ENCODE data around the gene KCNN2.
A peak's percentile ranks its signal among the peaks of the same experiment; 100 is the strongest.
"Not testable (repeated sequence)": the region's sequence is repeated elsewhere in the genome, so short reads cannot be mapped to it uniquely, and the experiment has no call there.

KCNN2 gene

DNA sequence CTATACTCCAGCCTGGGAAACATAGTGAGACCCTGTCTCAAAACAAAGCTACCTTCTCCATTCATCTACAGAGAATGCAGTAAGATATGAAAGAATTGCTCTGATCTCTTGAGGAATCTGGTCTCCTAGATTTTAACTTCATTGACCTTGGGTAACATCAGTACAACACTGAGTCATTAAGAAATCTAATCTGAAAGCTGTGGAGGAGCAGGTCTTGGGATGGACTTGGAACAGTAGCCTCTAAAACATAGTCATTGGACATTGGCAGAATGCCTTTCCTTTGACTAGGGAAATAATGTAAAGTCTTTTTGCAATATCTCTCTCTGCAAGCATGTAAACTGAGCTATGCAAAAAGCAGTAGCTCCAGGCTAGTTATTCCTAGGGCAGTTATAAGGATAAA lies 58.1 kb downstream of the KCNN2 start:
- DNase-seq (ENCODE audit: low spot score) = no peak

- DNase-seq (ENCODE audit: low spot score) = no peak
Observed at GRCh38 chr5:114427204-114427603, 65.3 kb downstream of the KCNN2 start.

DNA sequence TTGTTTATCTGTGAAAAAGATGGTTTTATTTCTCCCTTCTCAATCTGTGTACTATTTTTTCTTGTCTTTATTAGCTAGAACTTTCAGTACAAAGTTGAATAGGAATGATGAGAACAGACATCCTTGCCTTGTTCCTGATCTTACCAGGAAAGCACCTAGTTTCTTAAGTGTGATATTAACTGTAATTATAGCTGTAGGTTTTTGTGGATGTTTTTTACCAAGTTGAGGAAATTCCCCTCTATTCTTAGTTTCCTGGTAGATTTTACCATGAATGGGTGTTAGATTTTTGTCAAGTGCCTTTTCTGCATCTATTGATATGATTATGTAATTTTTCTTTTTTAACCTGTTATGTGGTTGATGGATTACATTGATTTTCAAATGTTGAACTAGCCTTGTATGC lies 68.7 kb downstream of the KCNN2 start:
- DNase-seq (ENCODE audit: low spot score) = no peak

DNA sequence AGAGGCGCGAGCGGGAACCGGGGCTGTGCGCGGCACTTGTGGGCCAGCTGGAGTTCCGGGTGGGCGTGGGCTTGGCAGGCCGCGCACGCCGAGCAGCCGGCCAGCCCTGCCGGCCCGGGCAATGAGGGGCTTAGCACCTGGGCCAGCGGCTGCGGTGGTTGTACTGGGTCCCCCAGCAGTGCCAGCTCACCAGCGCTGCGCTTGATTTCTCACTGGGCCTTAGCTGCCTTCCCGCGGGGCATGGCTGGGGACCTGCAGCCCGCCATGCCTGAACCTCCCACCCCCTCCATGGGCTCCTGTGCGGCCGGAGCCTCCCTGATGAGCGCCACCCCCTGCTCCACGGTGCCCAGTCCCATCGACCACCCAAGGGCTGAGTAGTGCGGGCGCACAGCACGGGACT lies 70.8 kb downstream of the KCNN2 start:
- DNase-seq (ENCODE audit: low spot score) = not testable (repeated sequence)

GRCh38 chr5:114434396-114435219 lies 72.7 kb downstream of the KCNN2 start:
- no peak for DNase-seq (ENCODE audit: low spot score)

GRCh38 chr5:114435220-114435481 lies 73.3 kb downstream of the KCNN2 start:
- no peak for DNase-seq (ENCODE audit: low spot score)

DNA sequence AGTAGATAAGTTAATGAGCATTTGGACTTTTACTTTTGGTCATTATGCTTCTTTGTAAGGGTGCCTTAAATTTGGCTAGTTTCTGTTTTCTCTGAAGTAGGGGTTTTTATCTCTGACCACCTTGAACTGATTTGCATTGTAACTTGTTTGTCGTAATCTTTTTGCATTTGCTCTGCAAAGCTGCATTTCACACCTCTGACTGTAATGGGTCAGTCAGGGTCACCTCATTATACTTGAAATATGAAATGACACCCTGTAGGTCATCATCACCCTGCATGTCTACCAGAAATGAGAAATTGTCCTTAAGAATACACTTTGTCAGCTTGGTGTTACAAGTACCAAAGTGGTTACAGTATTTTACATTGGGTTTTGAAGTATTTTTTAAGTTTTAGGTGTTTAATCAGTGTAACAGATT lies 74.0 kb downstream of the KCNN2 start:
- no peak for DNase-seq (ENCODE audit: low spot score)

GRCh38 chr5:114437936-114438335 lies 76.1 kb downstream of the KCNN2 start:
- DNase-seq (ENCODE audit: low spot score) = no peak

GRCh38 chr5:114438471-114438870 lies 76.6 kb downstream of the KCNN2 start:
- no peak for DNase-seq (ENCODE audit: low spot score)

DNA sequence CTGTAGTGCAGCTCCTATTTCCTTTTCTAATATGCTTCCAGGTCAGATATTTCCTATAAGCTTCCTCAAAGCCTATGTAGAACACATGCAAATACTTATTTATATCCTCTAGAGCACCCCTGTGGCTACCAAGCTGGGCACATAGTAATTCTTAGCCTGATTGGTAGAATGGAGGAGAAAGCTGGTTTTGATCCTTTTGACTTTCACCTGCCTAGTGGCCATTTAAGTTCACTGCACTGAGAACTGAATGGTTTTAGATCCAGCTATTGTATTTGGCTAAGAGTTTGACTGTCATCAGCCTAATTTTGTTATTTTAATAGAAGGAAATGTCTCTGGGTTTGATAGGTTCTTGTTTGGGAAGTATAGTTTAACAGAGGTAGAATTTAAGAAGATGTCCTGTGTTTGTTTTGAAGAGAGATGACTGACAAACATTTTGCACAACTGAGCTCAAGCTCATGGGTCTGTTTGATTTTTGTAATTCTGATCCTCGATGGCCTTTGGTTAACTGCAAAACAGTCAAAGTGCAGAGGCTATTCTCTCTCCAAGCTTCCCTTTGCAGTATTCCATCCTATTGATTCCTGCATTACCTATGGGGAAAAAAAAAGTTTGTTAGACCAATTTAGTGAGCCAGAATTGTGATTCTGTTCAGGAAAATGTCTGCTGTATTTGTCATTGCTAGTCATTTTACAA lies 85.4 kb downstream of the KCNN2 start:
- DNase-seq (ENCODE audit: low spot score) = no peak

DNA sequence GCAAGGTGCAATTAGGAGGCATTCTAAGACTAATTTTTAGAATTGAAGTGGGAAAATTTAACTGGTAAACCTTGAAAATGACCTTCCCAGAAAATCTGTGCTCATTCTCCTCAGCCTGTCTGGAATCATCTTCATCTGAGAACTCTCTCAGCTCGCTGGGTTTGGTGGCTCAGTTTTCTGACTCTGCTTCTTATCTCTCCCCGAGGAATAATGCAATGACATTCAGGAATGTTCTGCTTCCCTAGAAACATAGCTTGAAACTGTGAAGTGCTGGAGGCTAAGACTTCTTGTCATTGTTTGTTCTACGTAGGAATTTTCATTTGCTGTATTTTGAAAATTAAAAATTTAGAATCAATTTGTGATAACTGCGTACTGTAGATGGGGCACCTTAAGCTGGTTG lies 86.6 kb downstream of the KCNN2 start:
- no peak for DNase-seq (ENCODE audit: low spot score)

DNA sequence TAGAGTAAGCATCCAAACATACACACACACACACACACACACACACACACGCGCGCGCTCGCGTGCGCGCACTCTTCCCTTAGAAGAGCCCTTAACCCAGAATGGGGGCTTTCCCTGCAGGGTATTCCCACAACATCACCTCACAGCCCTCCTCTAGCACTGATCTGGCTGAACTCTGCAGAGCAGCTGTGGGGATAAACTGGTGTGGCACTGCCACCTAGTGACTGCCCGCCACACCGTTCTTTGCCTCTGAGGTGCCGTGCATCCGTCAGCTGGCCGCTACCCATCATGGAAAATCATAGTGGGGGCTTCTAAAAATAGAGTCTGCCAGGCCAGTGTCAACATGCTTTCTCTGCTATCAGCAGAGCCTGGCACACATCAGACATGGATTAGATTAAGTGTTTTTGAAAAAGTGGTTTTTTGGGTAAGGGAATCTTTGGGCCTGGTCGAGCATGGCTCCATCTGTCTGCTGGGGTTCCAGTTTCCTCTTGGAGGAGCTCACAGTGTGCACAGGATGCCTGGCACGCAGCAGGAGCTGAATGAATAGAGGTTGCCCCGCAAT lies 88.1 kb downstream of the KCNN2 start:
- DNase-seq (ENCODE audit: low spot score) = peak; percentile 54

GRCh38 chr5:114450437-114450836 lies 88.6 kb downstream of the KCNN2 start:
- DNase-seq (ENCODE audit: low spot score) = peak; percentile 3

DNA sequence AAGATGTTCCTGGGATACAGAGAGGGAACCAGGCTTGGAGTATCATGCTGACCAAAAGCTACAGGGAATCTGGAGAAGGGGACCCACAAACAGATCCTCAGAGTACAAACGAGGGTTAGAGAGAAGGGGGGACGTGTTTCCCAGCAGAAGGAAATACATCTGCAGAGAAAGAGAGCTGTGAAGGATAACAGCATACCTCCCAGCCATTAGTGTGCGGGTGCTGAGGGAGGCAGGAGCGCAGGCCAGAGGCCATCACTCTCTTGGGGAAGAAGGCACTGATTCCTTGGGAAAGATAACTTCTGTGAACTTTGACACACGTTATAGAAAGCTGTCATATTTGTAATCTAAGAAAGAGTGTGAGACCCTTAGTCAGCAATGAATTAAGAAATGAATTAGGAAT lies 96.9 kb downstream of the KCNN2 start:
- no peak for DNase-seq (ENCODE audit: low spot score)

- DNase-seq (ENCODE audit: low spot score) = no peak
Observed at GRCh38 chr5:114467171-114467570, 105.3 kb downstream of the KCNN2 start.

DNA sequence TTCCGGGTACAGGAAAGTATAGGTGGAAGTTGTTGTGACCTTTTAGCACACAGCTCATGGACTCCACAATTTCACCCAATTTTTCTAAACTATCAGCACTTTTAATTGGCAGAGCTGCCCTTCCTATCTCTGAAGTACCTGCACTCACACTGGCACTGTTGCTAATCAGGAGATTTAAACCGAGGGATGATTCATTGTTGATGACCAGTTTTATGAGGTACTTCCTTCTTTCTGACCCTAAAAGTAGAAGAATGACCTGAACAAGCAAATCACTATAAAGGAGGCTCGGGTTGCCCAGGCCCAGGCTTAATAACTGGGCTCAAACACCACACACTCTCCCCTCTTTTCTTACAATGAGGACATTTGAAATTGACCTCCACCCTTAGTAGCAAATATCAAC lies 105.9 kb downstream of the KCNN2 start:
- DNase-seq (ENCODE audit: low spot score) = no peak

GRCh38 chr5:114469372-114469771 lies 107.5 kb downstream of the KCNN2 start:
- DNase-seq (ENCODE audit: low spot score) = no peak

GRCh38 chr5:114471529-114471928 lies 109.7 kb downstream of the KCNN2 start:
- no peak for DNase-seq (ENCODE audit: low spot score)

DNA sequence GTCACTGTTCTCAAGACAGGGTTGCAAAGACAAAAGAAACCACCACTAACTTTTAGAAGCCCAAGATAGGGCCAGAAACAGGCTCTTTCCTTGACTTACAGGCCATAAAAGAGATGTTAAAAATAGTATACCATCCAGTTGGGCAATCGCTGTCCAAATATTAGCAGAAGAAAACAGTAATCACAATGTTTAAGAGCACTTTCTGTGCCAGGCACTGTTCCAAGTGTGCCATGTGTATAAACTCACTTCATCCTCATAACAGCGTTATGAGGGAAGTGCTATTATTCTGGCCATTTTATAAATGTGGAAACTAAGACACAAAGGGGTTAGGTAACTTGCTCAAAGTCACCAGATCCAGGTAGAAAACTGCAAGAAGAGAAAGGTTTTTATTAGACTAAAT lies 111.7 kb downstream of the KCNN2 start:
- no peak for DNase-seq (ENCODE audit: low spot score)

DNA sequence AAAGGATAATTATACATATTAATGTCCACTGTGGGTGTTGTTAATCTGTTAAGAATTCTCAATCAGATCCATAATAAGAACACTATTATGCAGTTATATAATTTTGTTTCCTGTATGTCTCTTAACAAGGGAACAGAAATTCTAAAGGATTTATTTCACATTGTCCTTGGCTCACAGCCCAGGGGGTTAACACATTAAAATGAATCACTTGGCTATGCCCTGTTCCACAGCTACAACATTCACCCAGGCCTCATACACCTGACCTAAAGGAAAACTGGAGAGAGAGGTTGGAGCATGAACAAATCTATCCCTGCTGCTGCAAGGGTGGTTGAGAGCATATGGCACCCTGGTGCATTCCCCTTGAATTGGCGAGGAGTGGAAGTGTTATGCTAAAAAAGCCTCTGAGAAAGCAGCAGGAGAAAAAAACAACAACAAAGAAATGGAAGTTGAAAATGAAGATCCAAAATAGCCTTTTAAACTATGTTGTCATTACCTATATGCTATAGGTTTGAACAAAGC lies 116.0 kb downstream of the KCNN2 start:
- no peak for DNase-seq (ENCODE audit: low spot score)

DNA sequence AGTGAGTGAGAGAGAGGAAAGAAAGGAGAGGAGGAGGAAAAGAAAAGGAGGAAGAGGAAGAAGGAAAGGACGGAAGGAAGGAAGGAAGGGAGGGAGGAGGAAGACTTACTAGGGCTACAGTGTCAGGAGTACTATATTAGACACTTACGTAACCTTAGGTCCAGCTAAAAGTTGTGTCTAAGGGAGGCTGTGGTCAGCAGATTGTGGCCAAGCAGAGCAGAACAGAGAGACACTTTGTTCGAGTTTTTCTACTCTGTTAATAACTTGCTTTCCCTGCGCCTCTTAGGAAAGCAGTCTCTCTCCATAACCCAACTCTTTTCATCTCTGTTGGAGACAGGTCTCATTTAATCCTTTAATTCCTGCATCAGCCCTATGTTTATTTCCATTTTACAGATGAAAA lies 138.9 kb downstream of the KCNN2 start:
- no peak for DNase-seq (ENCODE audit: low spot score)

GRCh38 chr5:114504560-114504959 lies 142.7 kb downstream of the KCNN2 start:
- DNase-seq (ENCODE audit: low spot score) = no peak

DNA sequence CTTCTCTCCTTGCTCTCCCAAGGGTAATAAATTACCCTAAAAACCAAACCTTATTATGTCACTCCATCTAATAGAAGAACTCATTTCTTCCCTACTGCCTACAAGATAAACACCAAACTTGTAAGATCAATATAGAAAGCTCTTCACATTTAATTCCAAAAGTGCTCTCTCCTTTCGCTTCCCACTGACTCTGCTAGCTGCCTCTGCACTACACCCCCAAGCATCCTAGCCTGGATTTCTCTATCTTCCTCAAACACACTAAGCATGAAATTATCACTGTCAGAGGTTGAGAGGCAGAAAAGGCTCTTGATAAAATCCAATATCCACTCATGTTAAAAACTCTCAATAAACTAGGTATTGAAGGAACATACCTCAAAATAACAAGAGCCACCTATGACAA lies 162.4 kb downstream of the KCNN2 start:
- DNase-seq (ENCODE audit: low spot score) = no peak

All from hepatic stellate cell (primary cell).